Right ventricle myocardium superior (tissue), 1 donor: ENCODE data around the gene VWA3B. TPM values are rescaled to one million over a fixed set of nuclear protein-coding genes. Genes with fewer than 3 reads are reported as not detected.
"Not testable (repeated sequence)": the region's sequence is repeated elsewhere in the genome, so short reads cannot be mapped to it uniquely, and the experiment has no call there.

Source experiments
- ATAC-seq: fragments of 200-7000 bp; cut with Tn5 transposase; one replicate; pipeline ENCODE4 v1.9.1; 2020; ENCODE audit warnings: mild to moderate bottlenecking; ENCODE audit not compliant: poor library complexity
- DNase-seq: peaks from one replicate; pipeline ENCODE4 v3.0.0-alpha.2; 2020
- intact Hi-C: fragments of 100-400 bp; cut with DNase I; formaldehyde crosslinking; loops from one replicate; pipeline ENCODE4 v1.11.2; 2022
- long read RNA-seq: library from polyadenylated mRNA; unstranded; transcript quantifications from one replicate; pipeline ENCODE4 v2.0.0, GENCODE V29; 2021
- total RNA-seq: library from RNA; stranded (reverse); fragmentation: NEBNext Ultra II Directional; extraction: Animal tissue kit (Norgen Biotek cat#: 25700); gene quantifications from one replicate; pipeline ENCODE4 v1.2.1, GENCODE V29; 2021
- donor health status: DM: no; HTN: yes; CAD: no; lungs with severe emphysema.

Gene VWA3B, protein sequence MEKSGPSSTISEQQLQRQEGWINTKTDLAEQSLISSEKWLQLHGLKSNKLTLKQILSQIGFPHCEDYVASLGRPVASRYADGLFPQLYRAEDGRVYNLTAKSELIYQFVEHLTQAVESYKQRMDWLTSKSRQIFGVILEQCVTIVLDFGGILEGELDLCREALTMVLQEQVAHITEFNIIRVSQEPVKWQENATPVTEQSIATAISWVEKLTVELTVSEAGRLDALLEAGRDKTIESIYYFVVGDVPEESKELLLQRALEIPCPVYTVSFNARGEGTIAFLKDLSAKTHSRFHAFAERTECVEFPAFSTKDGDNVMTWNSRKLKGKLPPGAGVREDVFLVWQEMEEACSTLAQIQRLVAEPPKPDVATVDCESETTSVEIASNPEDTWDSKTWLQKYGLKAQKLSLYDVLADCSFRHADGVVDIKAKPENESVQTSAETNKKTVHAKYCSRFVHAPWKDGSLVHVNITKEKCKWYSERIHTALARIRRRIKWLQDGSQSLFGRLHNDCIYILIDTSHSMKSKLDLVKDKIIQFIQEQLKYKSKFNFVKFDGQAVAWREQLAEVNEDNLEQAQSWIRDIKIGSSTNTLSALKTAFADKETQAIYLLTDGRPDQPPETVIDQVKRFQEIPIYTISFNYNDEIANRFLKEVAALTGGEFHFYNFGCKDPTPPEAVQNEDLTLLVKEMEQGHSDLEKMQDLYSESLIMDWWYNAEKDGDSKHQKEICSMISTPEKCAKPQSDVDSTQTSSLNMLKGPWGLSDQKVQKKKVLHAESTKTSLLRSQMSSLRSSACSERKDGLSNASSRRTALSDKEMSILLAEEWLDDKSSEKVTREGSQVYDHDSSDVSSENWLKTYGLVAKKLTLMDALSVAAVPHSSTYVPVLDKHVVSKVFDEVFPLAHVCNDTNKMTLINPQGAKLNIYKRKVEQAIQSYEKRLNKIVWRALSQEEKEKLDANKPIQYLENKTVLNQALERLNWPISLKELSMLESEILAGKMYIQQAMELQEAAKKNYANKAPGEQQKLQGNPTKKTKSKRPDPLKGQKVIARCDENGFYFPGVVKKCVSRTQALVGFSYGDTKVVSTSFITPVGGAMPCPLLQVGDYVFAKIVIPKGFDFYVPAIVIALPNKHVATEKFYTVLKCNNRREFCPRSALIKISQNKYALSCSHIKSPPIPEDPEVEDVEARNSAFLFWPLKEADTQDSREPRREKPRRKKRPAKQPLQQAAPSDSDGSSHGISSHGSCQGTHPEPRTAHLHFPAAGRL (N-terminal part only)
- 0.32 TPM for total RNA-seq
- long read RNA-seq: 0 reads

DNA sequence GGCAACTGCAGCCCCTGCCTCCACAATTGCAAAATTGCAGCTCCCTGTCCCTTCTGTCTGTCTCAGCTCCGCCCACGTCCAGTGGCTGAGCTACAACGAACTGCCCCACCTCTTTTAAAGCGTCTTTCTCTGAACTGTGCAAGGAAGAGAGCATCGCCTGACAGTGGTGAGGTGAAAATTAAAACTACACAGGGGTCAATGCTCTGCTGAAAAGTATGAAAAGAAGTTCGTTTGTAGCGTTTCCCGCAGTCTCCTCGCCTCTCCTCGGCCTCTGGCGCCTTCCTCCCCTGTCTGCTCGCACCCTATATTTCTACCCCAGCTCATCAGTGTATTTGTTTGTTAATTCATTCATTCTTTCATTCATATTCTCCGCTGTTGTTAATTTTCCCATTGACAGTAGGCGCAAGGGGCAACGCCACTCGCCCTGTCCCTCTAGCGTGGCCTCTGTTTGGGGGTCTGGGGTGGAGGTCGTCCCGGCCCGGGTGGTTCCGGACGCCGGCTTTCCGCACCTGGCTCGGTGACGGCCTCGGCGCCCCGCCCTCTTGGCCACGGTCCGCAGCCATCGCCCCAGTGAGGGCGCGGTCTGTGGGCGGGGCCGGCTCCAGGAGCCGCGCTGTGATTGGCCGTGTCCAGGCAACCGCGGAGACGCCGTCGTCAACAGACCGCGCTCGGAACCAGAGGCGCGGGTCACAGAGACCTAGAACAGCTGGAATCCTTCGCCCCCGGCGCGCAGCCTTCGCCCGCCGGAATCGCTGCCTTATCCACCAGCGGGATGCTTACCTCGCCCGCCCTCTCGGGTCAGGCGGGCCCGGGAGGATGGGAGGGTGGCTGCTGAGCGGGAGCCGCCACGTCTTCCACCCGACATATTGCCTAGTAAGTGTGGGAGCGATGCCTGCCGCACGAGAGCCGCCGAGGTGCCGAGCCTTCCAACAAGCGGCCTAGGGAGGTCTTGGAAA, at the start of gene VWA3B:
TSS of gene VWA3B (plus strand) at position 677 of the 956 bp plus-strand sequence. CDS start 5,926 bp downstream, outside the sequence.
- peak; percentile 99 for ATAC-seq
- peak; percentile 86 for DNase-seq
- intact Hi-C loops: no loop called here

DNA sequence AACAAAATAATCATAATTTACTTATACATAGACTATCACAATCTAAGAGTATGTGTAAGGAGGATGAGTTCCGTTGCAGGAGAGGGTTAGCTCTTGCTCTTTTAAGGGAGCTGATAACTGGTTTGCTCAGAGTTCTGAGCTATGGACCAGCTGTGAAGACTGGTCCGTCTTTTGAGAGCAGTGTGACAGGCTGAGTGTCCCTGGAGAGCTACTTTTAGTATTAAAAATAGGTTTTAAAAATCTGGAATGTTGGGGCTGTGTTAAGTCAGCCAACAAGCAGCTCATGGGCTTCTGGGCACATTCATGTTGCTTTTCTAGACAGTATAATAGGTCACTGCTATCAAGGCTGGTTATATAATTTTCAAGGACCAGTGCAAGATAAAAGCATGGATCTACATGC, 49.8 kb upstream of the VWA3B start:
- intact Hi-C loops: no loop called here
- peak; percentile 28 for ATAC-seq

DNA sequence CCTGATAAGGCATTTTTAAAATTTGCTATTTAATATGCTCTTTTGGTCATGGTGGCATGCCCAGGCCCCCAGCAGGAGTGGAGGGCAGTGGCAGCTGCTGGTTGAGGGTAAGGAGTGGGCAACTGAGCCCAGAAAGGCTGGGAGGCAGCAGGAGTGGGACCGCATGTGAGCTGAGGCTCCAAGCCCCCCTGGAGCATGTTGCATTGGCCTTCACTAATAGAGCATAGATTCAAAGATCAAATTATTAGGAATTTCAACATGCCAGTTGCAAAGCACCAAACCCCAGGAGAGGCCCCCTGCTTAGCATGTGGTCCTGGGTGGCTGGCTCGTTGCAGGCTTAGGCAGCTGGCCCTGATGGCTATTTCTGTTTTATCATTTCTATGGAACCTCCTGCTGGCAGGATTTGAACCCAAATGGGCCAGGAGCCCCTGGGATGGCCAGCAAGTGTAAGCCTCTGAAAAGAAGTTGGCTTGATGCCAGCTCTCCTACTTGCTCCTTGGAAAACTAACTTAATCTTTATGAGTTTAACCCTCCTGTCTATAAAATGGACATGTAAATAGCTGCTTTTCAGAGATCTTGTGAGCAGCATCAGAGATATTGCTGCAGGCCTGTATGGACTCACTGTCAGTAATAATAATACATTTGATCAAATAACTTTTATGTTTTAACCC, 49.2 kb upstream of the VWA3B start:
- intact Hi-C loops: no loop called here
- ATAC-seq (no peak), DNase-seq (no peak)

More for the DNA sequence above, 49.8 kb upstream of the VWA3B start:
- DNase-seq: no peak

DNA sequence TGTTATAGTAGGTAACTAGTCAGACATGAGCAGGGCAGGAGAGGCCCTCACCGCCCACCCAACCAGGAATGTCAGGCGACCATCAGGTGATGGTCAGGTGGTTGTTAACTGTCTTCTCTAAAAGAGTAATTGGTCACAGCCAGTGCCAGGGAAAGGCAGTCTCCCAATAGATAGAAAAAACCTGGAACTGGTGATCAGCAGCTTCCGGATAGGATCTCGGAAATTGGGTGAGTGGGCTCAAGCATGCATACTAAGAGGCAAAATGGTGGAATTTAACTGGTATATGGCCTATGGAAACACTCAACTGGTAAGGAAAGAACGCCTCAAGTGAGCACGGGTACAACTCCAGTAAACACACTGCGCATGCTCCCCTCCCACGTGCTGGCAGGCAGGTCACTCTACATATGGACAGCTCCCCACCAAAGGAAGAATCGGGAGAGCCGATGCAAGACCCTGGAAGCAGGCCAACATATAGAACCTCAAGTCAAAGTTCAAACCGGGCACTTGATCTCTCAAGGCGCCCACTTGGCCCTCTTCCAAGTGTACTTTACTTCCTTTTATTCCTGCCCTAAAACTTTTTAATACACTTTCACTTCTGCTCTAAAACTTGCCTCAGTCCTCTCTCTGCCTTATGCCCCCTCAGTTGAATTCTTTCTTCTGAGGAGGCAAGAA, 47.7 kb upstream of the VWA3B start:
- DNase-seq: peak; percentile 41
- intact Hi-C loops: no loop called here
- ATAC-seq: no peak

DNA sequence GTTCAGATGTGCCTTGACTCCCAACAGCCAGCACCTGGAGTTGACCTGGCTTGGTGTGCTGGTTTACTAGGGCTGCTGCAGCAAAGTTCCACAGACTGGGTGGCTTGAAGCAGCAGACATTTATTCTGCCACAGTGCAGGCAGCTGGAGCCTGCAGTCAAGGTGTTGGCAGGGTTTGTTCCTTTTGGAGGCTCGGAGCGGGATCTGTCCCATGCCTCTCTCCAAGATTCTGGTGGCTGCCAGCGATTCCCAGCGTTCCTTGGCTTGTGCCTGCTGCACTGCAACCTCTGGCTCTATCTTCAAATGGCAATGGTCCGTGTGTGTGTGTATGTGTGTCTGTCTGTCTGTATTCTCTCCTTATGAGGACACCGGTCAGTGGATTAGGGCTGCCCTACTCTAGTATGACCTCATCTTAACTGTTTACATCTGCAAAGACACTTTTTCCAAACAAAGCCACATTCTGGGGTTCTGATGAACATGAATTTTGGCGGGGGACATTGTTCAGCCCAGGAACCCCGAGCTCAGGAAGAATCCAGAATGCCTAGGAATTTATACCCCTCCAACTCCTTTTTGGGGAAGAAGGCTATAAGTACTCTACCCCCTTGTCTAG, 46.5 kb upstream of the VWA3B start:
- intact Hi-C loops: no loop called here
- peak; percentile 24 for ATAC-seq
- no peak for DNase-seq

DNA sequence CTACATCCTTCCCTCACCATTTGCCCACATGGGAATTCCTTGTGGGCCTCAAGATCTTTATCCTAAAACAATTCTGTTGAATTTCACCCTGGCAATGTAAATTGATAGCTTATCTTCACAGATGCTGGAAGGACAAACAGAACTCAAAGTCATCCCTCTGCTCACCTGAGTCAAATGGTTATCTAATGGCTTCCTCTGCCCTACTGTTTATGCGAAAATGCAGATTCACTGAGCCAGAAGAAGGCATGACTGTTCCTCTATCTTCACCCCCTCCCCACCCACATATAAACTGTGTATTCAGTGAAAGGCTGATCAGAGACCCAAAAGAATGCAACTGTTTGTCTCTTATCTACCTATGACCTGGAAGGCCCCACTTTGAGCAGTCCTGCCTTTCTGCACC, 43.9 kb upstream of the VWA3B start:
- intact Hi-C loops: no loop called here
- no peak for DNase-seq
- no peak for ATAC-seq

DNA sequence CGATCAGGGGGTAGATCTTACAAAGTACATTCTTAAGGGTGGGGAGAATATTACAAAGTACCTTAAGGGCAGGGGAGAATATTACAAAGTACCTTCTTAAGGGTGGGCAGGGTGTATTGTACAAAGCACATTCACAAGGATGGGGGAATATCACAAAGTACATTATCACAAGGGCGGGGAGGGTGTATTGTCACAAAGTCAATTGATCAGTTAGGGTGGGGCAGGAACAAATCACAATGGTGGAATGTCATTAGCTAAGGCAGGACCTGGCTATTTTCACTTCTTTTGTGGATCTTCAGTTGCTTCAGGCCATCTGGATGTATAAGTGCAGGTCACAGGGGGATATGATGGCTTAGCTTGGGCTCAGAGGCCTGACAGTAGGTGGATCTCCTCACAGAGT, 42.2 kb upstream of the VWA3B start:
- intact Hi-C loops, DNase-seq, ATAC-seq: not testable (repeated sequence)

DNA sequence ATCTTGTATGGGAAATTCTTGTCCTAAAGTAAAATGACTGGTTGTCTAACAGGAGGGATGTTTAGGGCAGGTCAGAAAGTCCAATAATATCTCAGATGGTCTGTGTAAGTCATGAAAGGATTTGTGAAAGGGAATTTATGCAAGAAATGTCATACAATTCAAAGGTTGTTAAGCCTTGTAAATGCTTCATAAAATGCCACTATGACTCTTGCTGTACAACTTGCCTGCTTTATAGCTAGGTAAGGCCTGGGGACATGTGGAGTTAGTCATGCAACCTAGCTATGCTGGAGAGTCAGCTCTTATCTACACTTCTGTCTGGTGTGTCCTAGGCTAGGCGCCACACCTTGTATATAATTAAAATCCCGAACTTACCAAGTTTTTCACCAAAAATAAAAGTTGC, 36.9 kb upstream of the VWA3B start:
- intact Hi-C loops: no loop called here
- DNase-seq (no peak), ATAC-seq (no peak)

DNA sequence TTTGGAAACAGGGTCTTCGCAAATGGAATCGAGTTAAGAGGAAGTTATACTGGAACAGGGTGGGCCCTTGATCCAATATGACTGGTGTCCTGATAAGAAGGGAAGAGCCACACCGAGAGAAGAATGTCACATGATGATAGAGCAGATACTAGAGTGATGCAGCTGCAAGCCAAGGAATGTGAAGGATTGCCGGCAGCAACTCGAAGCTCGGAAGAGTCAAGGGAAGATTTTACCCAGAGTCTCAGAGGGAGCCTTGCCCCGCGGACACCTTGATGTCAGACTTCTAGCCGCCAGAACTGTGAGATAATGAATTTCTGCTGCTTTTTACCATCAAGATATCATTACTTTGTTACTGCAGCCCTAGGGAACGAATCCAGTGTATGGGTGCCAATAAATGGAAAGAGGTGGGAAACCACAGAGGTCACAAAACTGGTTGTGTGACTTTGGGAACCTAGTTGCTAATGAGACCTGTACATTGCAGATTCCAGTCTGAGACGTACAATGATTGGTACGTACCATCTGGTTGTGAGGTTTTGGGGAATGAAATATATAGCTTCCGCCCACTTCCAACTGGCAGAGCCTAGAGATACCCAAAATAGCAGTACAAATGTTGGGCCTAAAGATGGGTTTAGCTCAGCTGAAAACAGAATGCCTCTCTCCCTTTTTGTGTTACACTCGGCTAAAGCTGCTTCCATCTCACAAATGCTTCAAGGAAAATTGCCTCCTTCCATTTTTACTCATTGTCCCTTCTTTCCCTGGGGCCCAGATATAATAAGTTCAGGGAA, 28.6 kb upstream of the VWA3B start:
- no peak for DNase-seq
- intact Hi-C loops: no loop called here
- no peak for ATAC-seq

DNA sequence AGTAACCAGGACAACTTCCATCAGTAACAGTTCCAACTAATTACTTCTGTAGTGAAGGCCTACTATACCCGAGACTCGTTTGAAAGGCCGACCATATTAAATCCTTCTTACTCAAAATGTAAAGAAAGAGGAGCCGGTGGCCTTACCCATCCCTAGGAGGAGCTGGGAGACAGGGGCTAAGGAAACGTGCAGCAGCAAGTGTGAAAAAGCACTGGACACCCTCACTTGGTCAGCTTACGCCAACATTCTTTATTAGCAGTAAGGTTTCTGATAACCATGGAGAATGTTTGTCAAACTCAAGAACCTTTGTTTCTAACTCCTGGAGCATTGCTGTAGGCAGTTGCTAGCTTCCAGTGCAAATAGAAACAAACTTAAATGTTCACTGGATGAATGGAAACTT, 26.7 kb upstream of the VWA3B start:
- intact Hi-C loops: no loop called here
- DNase-seq (no peak), ATAC-seq (no peak)

DNA sequence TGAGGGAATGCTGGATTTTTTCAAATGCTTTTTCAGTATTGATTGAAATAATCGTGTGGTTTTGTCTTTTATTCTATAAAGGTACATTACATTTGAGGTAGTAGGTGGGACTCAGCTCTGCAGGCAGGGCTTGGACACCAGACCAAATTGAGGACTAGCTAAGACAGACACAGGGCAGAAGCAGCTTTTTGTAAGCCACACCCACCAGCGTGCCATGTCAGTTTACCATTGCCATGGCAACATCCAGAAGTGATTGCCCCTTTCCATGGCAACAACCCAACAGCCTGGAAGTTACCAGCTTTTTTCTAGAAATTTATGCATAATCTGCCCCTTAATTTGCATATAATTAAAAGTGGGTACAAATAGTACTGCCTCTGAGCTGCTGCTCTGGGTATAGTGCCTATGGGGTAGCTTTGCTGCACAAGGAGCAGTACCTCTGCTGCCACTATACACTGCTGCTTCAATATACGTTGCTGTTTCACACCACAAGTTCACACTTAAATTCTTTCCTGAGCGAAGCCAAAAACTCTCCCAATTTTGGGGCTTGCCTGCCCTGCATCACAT, 23.6 kb upstream of the VWA3B start:
- intact Hi-C loops: no loop called here
- DNase-seq (no peak), ATAC-seq (no peak)

DNA sequence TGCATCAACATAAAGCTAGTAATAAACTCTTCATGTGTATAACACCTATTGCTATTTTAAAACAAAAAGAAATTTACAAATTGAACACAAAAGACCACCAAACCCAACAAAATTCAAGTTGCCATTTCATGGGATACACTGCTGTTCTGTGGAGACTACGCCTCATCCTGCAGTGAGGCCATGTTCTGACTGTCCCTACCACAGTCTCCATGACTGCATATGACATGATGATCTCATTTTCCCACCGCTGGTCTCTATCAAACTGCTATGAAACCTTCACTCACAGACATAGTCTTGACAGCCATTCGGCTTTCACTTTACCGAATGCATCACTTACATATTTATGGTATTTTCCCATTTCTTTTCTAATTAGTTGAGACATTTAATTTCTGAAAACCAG, 21.2 kb upstream of the VWA3B start:
- ATAC-seq (no peak), DNase-seq (no peak)
- intact Hi-C loops: no loop called here

DNA sequence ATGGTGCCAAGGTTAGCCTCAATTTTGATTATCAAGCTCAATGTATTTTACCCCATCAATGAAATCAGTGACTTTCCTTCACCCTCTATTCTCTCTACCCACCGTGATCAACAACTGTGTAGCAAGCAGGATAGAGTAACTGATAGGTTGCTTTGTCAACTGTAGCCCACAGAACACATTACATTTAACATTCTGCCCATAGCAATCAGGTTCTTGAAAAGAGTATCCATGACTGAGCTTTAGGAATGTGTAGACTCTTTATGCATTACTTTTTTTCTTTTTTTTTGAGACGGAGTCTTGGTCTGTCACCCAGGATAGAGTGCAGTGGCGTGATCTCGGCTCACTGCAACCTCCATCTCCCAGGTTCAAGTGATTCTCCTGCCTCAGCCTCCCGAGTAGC, 19.8 kb upstream of the VWA3B start:
- intact Hi-C loops: no loop called here
- DNase-seq: no peak
- no peak for ATAC-seq

DNA sequence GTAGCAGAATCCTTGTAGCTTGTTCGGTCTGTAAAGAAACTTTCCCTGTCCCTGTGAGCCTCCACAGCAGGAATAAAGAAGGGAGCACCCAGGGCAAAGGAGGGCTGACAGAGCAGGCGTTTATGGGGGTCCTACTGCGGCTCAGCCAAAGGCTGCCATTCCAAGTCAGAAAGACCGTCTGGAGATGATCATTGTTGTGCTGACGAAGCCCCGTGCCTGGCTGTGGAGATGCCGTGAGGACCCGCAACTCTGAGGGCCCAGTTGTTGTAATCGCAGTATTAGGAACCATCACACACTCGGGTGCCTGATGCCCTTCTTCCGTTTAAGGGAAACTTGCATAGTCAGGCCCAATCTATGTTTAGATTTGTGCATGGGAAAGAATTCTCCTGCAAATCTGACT, 16.9 kb upstream of the VWA3B start:
- no peak for ATAC-seq
- no peak for DNase-seq
- intact Hi-C loops: no loop called here

DNA sequence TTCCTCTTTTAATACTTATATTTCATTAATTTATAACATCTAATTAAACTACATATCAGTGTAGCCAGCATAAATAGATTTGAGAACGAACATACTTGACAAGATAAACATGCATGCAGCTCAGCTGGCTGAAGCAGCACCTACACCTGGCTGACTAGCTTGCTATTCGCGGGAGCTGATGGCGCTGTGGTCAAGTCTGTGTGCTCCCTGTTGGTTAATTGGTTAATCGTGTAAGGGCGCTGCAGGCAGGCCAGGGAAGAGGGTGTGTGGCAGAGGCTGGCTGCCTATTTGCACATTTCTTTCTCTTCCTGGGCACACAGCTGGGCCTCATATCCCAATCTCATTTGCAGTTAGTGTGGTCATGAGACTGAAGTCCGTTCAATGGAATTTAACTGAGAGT, 14.5 kb upstream of the VWA3B start:
- intact Hi-C loops: no loop called here
- no peak for DNase-seq
- ATAC-seq: no peak

DNA sequence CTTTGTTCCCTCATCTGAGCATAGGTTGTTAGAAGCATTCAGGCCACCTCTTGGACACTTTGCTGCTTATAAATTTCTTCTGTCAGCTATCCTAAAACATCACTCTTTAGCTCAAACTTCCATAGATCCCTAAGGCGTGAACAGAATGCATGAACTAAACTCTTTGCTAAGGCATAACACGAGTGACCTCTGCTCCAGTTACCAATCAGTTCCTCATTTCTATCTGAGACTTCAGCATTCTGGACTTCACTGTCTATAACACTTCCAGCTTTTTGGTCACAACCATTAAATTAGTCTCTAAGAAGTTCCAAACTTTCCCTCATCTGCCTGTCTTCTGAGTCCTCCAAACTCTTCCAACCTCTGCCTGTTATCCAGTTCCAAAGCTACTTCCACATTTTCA, 8.3 kb upstream of the VWA3B start:
- ATAC-seq: no peak
- intact Hi-C loops: no loop called here
- DNase-seq: no peak
